SK-N-SH treated with all-trans-retinoic acid at 6 μM for 48 hours (cell line): ENCODE data around the gene TRAPPC2.
"Not testable (repeated sequence)": the region's sequence is repeated elsewhere in the genome, so short reads cannot be mapped to it uniquely, and the experiment has no call there.

Experiments
- ATAC-seq: fragments of 200-7000 bp; cut with Tn5 transposase; 3 replicates; pipeline ENCODE4 v1.9.1; 2020; ENCODE audit warnings: mild to moderate bottlenecking, moderate library complexity
- BACH2 ChIP-seq: fragments of 250-450 bp; sonication (Bioruptor Pico); IDR thresholded peaks from 2 replicates; pipeline ENCODE4 v1.9.0; 2021; ENCODE audit warnings: mild to moderate bottlenecking, borderline replicate concordance
- CREB5 ChIP-seq: fragments of 250-450 bp; sonication (Bioruptor Pico); IDR thresholded peaks from 2 replicates; pipeline ENCODE4 v1.5.1; 2020; ENCODE audit warnings: low read depth, mild to moderate bottlenecking, moderate library complexity
- CSDC2 ChIP-seq: fragments of 250-450 bp; sonication (Bioruptor Pico); IDR thresholded peaks from 2 replicates; pipeline ENCODE4 v1.5.0; 2020; ENCODE audit warnings: mild to moderate bottlenecking, moderate library complexity
- ESRRG ChIP-seq: fragments of 250-450 bp; sonication (Bioruptor Pico); IDR thresholded peaks from 2 replicates; pipeline ENCODE4 v1.6.1; 2021; ENCODE audit warnings: mild to moderate bottlenecking
- GLIS3 ChIP-seq: fragments of 250-450 bp; sonication (Bioruptor Pico); IDR thresholded peaks from 2 replicates; pipeline ENCODE4 v1.5.0; 2020; ENCODE audit warnings: mild to moderate bottlenecking, moderate library complexity
- ISL1 ChIP-seq: fragments of 250-450 bp; sonication (Bioruptor Pico); IDR thresholded peaks from 2 replicates; pipeline ENCODE4 v2.1.2; 2022; ENCODE audit warnings: mild to moderate bottlenecking, moderate library complexity
- OSR1 ChIP-seq: fragments of 250-450 bp; sonication (Bioruptor Pico); IDR thresholded peaks from 2 replicates; pipeline ENCODE4 v1.8.0; 2022; ENCODE audit warnings: moderate library complexity, mild to moderate bottlenecking, inconsistent platforms
- PATZ1 ChIP-seq: fragments of 250-450 bp; sonication (Bioruptor Pico); IDR thresholded peaks from 2 replicates; pipeline ENCODE4 v1.8.0; 2020; ENCODE audit warnings: mild to moderate bottlenecking, moderate library complexity, borderline replicate concordance
- POU6F1 ChIP-seq: fragments of 250-450 bp; sonication (Bioruptor Pico); IDR thresholded peaks from 2 replicates; pipeline ENCODE4 v1.8.0; 2021; ENCODE audit warnings: low read depth, mild to moderate bottlenecking, moderate library complexity, borderline replicate concordance
- PPARA ChIP-seq: fragments of 250-450 bp; sonication (Bioruptor Pico); IDR thresholded peaks from 2 replicates; pipeline ENCODE4 v1.5.0; 2020; ENCODE audit warnings: mild to moderate bottlenecking, borderline replicate concordance
- RARB ChIP-seq: fragments of 250-450 bp; sonication (Bioruptor Pico); IDR thresholded peaks from 2 replicates; pipeline ENCODE4 v1.8.0; 2021; ENCODE audit warnings: mild to moderate bottlenecking, moderate library complexity
- TCF4 ChIP-seq: fragments of 250-450 bp; sonication (Bioruptor Pico); IDR thresholded peaks from 2 replicates; pipeline ENCODE4 v1.8.0; 2021; ENCODE audit warnings: mild to moderate bottlenecking, moderate library complexity, borderline replicate concordance
- TSHZ2 ChIP-seq: fragments of 250-450 bp; sonication (Bioruptor Pico); IDR thresholded peaks from 2 replicates; pipeline ENCODE4 v1.5.0; 2020; ENCODE audit warnings: mild to moderate bottlenecking, moderate library complexity
- ZC3H10 ChIP-seq: fragments of 250-450 bp; sonication (Bioruptor Pico); IDR thresholded peaks from 2 replicates; pipeline ENCODE4 v1.5.1; 2021; ENCODE audit warnings: mild to moderate bottlenecking, moderate library complexity
- ZFP3 ChIP-seq: fragments of 250-450 bp; sonication (Bioruptor Pico); IDR thresholded peaks from 2 replicates; pipeline ENCODE4 v1.5.0; 2020; ENCODE audit warnings: mild to moderate bottlenecking, moderate library complexity
- ZNF70 ChIP-seq: fragments of 450-650 bp; formaldehyde crosslinking; IDR thresholded peaks from 2 replicates; pipeline ENCODE4 v1.5.0; 2020; ENCODE audit warnings: mild to moderate bottlenecking, moderate library complexity
- ZNF8 ChIP-seq: fragments of 450-650 bp; formaldehyde crosslinking; IDR thresholded peaks from 2 replicates; pipeline ENCODE4 v1.5.0; 2020; ENCODE audit warnings: mild to moderate bottlenecking, moderate library complexity

Gene TRAPPC2

GRCh38 chrX:13685126-13685763, 49.2 kb downstream of the TRAPPC2 start:
- TF ChIP-seq BACH2 (CRISPR knock-in tag) (no peak), ZNF70 (CRISPR knock-in tag) (no peak), ZC3H10 (CRISPR knock-in tag) (no peak), RARB (no peak)
- ATAC-seq = no peak

- TF ChIP-seq CREB5 (CRISPR knock-in tag) = no peak
- TF ChIP-seq ISL1 (CRISPR knock-in tag) = no peak
- TF ChIP-seq GLIS3 (CRISPR knock-in tag) = no peak
- no peak for TF ChIP-seq ZFP3
- no peak for TF ChIP-seq ESRRG (CRISPR knock-in tag)
- no peak for TF ChIP-seq RARB
- TF ChIP-seq TSHZ2 (CRISPR knock-in tag) = no peak
- TF ChIP-seq POU6F1 = no peak
- no peak for TF ChIP-seq TCF4 (CRISPR knock-in tag)
- no peak for TF ChIP-seq ZNF8
- no peak for ATAC-seq
These were observed 50.1 kb downstream of the TRAPPC2 start for GRCh38 chrX:13684361-13684760.

- no peak for ATAC-seq
- no peak for TF ChIP-seq TSHZ2 (CRISPR knock-in tag)
- TF ChIP-seq ZNF70 (CRISPR knock-in tag) = no peak
- TF ChIP-seq CSDC2 (CRISPR knock-in tag) = no peak
- TF ChIP-seq ISL1 (CRISPR knock-in tag) = no peak
- TF ChIP-seq PPARA (CRISPR knock-in tag) = no peak
- no peak for TF ChIP-seq ZNF8
- no peak for TF ChIP-seq OSR1
- no peak for TF ChIP-seq ESRRG (CRISPR knock-in tag)
- TF ChIP-seq PATZ1 (CRISPR knock-in tag) = no peak
- TF ChIP-seq, all 23 proteins: peak for 0
These were observed 52.8 kb downstream of the TRAPPC2 start for GRCh38 chrX:13681595-13681994.

GRCh38 chrX:13679700-13680099, 54.7 kb downstream of the TRAPPC2 start:
- not testable (repeated sequence) for ATAC-seq
